Upper lobe of left lung (tissue), 6 donors: ENCODE measurements around the gene PPP1R9B. TPM values are rescaled to one million over a fixed set of nuclear protein-coding genes. Genes with fewer than 3 reads are reported as not detected.

Source experiments
- ATAC-seq, 2 donors: fragments of 200-7000 bp; cut with Tn5 transposase; one replicate each; pipeline ENCODE4 v1.9.1; 2022; ENCODE audit warnings: mild to moderate bottlenecking in 2 of 2, moderate library complexity in 2 of 2; ENCODE audit not compliant: low FRiP score in 2 of 2
- DNase-seq, 2 donors: peaks; one replicate each; pipeline ENCODE4 v3.0.0-alpha.2; 2019 to 2020
- H3K27ac ChIP-seq, 4 donors: fragments of 200-600 bp; sonication (generic); one replicate each; pipeline ENCODE4 v1.5.1; 2016 to 2019
- H3K27me3 ChIP-seq, 4 donors: fragments of 200-600 bp; sonication (generic); one replicate each; pipeline ENCODE4 v1.5.1; 2017 to 2019
- H3K36me3 ChIP-seq, 4 donors: fragments of 200-600 bp; sonication (generic); one replicate each; pipeline ENCODE4 v1.5.1; 2016 to 2019
- H3K4me1 ChIP-seq, 4 donors: fragments of 200-600 bp; sonication (generic); one replicate each; pipeline ENCODE4 v1.5.1; 2018 to 2019
- H3K4me3 ChIP-seq, 4 donors: fragments of 200-600 bp; sonication (generic); one replicate each; pipeline ENCODE4 v1.5.1; 2017 to 2019; ENCODE audit warnings: mild to moderate bottlenecking in 2 of 4, moderate library complexity in 1 of 4
- H3K9me3 ChIP-seq, 4 donors: fragments of 200-600 bp; sonication (generic); one replicate each; pipeline ENCODE4 v1.5.1; 2018 to 2019
- EP300 ChIP-seq, 4 donors: sonication (generic); formaldehyde crosslinking; IDR thresholded peaks; one replicate each; pipeline ENCODE4 v1.5.1; 2017; ENCODE audit warnings: antibody characterized with exemption in 4 of 4, control low read depth in 2 of 4
- POLR2A ChIP-seq, 4 donors: fragments of 450-650 bp; IDR thresholded peaks; one replicate each; pipeline ENCODE4 v1.5.1; 2016 to 2017; ENCODE audit warnings: antibody characterized with exemption in 4 of 4, mild to moderate bottlenecking in 2 of 4
- POLR2AphosphoS5 ChIP-seq, 2 donors: sonication (generic); formaldehyde crosslinking; IDR thresholded peaks; one replicate each; pipeline ENCODE4 v1.5.1; 2017; ENCODE audit warnings: antibody characterized with exemption in 2 of 2
- WGBS, 2 donors: methylation state at CpG; one replicate each; pipeline ENCODE4 v1.1.5; 2017 to 2018; 5-methylcytosine and 5-hydroxymethylcytosine counted together
- total RNA-seq, 6 donors: library from RNA; depleted of rRNA in 4 of 6; stranded (reverse); fragments of >200 nt in 4 of 6; gene quantifications; one replicate each; pipeline versions ENCODE4 v1.1.0 to v1.2.1, GENCODE V29; 2016 to 2021
- TF ChIP-seq, protein P1 (sequence below), 6 experiments: fragments of 450-650 bp in 4 of 6; fragments of 200-600 bp in 2 of 6; sonication (generic) in 2 of 6; IDR thresholded peaks; one replicate each; pipeline ENCODE4 v1.5.1; 2016 to 2019; ENCODE audit warnings: antibody characterized with exemption in 6 of 6
- donor health status: DM: no; HTN: no; CAD: no; lungs with moderate emphysema.
- donor health status: DM: no; HTN: yes; CAD: no; lungs with severe emphysema.

Gene PPP1R9B
- total RNA-seq, 6 donors from 2014 or later: 37.5 to 121 (median 74.7) TPM

DNA sequence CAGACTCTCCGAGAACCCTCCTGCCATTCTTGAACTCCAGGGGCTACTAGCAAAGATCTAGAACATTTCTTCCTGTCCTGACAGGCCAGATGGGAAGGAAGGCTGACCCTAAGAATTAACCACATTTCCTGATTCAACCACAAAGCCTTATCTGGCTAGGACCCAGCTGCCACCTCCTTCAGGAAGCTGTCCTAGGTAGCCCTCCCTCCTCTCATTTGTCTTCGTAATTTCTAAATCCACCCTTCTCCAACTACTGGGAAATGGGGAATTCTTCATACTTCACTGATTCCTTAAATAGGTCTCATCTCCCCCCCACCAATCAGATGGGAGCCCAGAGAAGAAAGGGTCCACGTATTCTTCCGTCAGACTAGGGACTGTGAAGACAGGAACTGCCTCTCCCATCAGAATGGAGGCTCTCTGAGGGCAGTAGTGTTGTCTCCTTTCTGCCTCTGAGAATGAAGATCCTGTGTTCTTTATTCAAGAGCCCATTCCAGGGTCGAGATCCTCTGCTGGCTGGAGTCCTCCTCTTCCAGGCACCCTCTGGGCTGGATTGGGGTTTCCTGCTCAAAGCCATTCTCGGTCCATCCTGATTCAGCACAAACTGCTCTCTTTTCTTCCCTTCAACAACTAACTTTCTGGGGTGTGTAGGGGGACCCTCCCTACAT, 22.6 kb downstream of the PPP1R9B start:
- H3K36me3 ChIP-seq: no peaks in the 10 kb centered on the region
- peak overlapping the region in 2 of 4 donors; percentile 73 to 81 for H3K27ac ChIP-seq
- 38 to 55% methylated on average over 6 of the region's 6 CpGs for WGBS, 2 donors
- H3K9me3 ChIP-seq: no peaks in the 10 kb centered on the region
- no peak for TF ChIP-seq POLR2AphosphoS5 (IDR thresholded peaks at IDR 0.05)
- no peak for TF ChIP-seq EP300 (IDR thresholded peaks at IDR 0.05)
- TF ChIP-seq, protein P1, sequence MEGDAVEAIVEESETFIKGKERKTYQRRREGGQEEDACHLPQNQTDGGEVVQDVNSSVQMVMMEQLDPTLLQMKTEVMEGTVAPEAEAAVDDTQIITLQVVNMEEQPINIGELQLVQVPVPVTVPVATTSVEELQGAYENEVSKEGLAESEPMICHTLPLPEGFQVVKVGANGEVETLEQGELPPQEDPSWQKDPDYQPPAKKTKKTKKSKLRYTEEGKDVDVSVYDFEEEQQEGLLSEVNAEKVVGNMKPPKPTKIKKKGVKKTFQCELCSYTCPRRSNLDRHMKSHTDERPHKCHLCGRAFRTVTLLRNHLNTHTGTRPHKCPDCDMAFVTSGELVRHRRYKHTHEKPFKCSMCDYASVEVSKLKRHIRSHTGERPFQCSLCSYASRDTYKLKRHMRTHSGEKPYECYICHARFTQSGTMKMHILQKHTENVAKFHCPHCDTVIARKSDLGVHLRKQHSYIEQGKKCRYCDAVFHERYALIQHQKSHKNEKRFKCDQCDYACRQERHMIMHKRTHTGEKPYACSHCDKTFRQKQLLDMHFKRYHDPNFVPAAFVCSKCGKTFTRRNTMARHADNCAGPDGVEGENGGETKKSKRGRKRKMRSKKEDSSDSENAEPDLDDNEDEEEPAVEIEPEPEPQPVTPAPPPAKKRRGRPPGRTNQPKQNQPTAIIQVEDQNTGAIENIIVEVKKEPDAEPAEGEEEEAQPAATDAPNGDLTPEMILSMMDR (IDR thresholded peaks at IDR 0.05): no peak
- no peak for TF ChIP-seq POLR2A (IDR thresholded peaks at IDR 0.05)
- ATAC-seq: no peak
- H3K4me1 ChIP-seq: peaks cover 34 to 58% (median 47%) of the 10 kb centered on the region in 4 donors
- DNase-seq: no peak
- H3K27me3 ChIP-seq: peaks cover 0 to 17% (median 11%) of the 10 kb centered on the region in 4 donors
- H3K4me3 ChIP-seq: no peak overlapping the region

DNA sequence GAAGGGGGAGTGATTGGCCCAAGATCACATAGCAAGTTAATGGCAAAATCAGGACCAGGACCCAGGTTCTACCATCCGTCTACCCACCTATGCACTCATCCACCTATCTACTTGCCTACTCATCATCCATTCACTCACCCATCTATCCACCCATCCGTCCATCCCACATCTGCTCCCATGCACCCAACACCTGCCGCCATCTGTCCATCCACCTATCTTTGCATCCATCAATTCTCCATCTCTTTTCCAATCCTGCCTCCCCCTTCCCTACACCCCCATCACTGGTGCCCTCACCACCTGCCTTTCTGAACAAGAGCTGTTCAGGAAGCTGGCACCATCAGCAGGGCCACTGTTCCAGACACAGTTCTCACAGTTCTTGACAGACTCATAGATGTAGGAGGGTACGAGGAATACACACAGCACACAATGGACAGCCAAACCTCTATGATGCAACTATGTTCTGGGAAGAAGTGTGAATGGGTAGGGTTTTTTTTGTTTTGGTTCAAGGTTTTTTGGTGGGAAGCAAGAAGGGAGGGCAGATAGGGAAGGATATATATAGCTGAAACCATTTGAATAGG, 25.0 kb downstream of the PPP1R9B start:
- no peak overlapping the region for H3K4me3 ChIP-seq
- H3K4me1 ChIP-seq: peaks cover 34 to 54% (median 40%) of the 10 kb centered on the region in 4 donors
- peaks cover 0 to 14% (median 10%) of the 10 kb centered on the region in 4 donors for H3K27me3 ChIP-seq
- TF ChIP-seq, protein P1 (IDR thresholded peaks at IDR 0.05): no peak
- TF ChIP-seq POLR2A (IDR thresholded peaks at IDR 0.05) (no peak), POLR2AphosphoS5 (IDR thresholded peaks at IDR 0.05) (no peak), EP300 (IDR thresholded peaks at IDR 0.05) (no peak)
- DNase-seq (no peak), ATAC-seq (no peak)
- WGBS, 2 donors: 93 to 95% methylated on average over 4 of the region's 4 CpGs
- H3K9me3 ChIP-seq: no peaks in the 10 kb centered on the region
- no peak overlapping the region for H3K27ac ChIP-seq
- no peaks in the 10 kb centered on the region for H3K36me3 ChIP-seq

DNA sequence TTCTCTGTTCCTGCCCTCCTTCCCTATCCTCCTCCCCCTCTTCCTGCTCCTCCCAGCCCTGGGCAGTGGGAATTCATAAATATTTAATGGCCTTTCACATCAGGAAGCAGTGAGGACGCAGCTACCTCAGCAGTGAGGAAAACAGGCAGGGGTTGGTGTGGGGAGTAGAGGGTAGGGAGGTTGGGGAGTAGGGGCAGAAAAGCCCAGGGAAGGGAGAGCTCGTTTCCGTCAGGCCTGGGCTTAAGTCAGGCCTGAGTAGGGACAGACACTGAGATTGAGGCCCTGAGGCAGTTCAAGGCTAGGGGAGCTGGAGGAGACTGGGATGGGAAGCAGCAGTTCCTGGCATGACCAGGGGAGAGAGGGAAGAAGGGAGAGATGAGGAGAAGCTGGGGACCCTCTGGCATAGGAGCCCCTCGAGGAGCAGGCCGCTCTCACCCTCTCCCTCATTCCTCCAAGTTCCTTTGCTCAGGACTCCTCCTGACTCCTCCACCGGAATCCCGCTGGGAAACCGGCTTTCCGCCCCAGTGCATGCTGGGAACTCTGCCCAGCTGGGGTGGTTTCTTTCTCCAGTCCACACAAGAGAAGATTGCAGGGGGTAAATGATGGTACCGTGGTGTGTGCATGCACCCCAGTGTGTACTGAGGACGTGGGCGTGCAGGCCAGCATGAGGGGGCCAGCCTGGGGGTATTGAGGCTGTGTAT, 26.7 kb downstream of the PPP1R9B start:
- Histone ChIP-seq H3K9me3 (no peaks in the 10 kb centered on the region), H3K36me3 (no peaks in the 10 kb centered on the region), H3K27ac (peak overlapping the region; percentile 37 to 83 (median 52)), H3K4me3 (no peak overlapping the region), H3K27me3 (peaks cover 0 to 2% (median 0%) of the 10 kb centered on the region in 4 donors), H3K4me1 (peaks cover 19 to 37% (median 25%) of the 10 kb centered on the region in 4 donors)
- 50 to 57% methylated on average over 12 of the region's 12 CpGs for WGBS, 2 donors
- TF ChIP-seq, protein P1 (IDR thresholded peaks at IDR 0.05): no peak
- TF ChIP-seq EP300 (IDR thresholded peaks at IDR 0.05): no peak
- no peak for TF ChIP-seq POLR2AphosphoS5 (IDR thresholded peaks at IDR 0.05)
- no peak for TF ChIP-seq POLR2A (IDR thresholded peaks at IDR 0.05)
- DNase-seq (no peak), ATAC-seq (no peak)

DNA sequence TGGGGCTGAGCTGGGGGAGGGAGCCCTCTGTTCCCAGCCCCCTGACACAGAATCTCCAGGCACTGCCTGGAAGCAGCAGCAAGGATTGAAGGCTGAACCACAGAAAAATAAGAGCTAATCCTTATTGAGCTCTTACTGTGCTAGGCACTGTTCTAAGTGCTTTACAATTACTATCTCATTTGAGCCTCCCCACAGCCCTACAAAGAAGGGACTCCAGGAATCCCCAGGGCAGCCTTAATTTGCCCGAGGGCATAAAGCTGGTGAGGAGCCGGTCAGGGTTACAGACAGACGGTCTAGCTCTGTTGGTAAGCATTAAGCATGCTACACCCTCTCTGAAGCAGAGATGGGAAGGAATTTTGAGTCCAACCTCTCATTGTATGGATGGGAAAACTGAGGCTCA, 27.5 kb downstream of the PPP1R9B start:
- TF ChIP-seq, protein P1 (IDR thresholded peaks at IDR 0.05): no peak
- no peak for TF ChIP-seq POLR2A (IDR thresholded peaks at IDR 0.05)
- no peak for TF ChIP-seq POLR2AphosphoS5 (IDR thresholded peaks at IDR 0.05)
- no peak for TF ChIP-seq EP300 (IDR thresholded peaks at IDR 0.05)
- no peaks in the 10 kb centered on the region for H3K27me3 ChIP-seq
- no peak overlapping the region for H3K4me3 ChIP-seq
- DNase-seq (no peak), ATAC-seq (no peak)
- 89 to 100% methylated on average over 3 of the region's 3 CpGs for WGBS, 2 donors
- no peaks in the 10 kb centered on the region for H3K36me3 ChIP-seq
- H3K27ac ChIP-seq: peak overlapping the region in 3 of 4 donors; percentile 37 to 83 (median 51)
- no peaks in the 10 kb centered on the region for H3K9me3 ChIP-seq
- peaks cover 12 to 28% (median 18%) of the 10 kb centered on the region in 4 donors for H3K4me1 ChIP-seq
